GM13976 (cell line): ENCODE results near the gene STEAP2.

Experiments used
- DNase-seq: peaks from one replicate; pipeline ENCODE4 v3.0.0; 2012; ENCODE audit warnings: low spot score
- CTCF ChIP-seq: IDR thresholded peaks from 2 replicates; pipeline ENCODE4 v1.5.1; 2012; ENCODE audit warnings: borderline replicate concordance, mild to moderate bottlenecking; ENCODE audit not compliant: insufficient read depth; ENCODE audit errors: extremely low read depth, missing control alignments, control extremely low read depth
- in situ Hi-C: fragments of 300-500 bp; cut with MboI; formaldehyde crosslinking; loops from one replicate; pipeline ENCODE4 v1.12.0; 2022; ENCODE audit warnings: low sequenced_read_pairs, mixed read lengths, inconsistent platforms; ENCODE audit not compliant: unreplicated experiment

STEAP2 gene

GRCh38 chr7:90261441-90261840, 49.9 kb downstream of the STEAP2 start:
- in situ Hi-C loops = loop anchor here (10.0 kb wide), 1 partner anchor 107 kb away; the partner anchor contains the start of gene STEAP1
- TF ChIP-seq CTCF = no peak
- no peak for DNase-seq

GRCh38 chr7:90262438-90262837, 50.9 kb downstream of the STEAP2 start:
- TF ChIP-seq CTCF = peak; percentile 5
- peak; percentile 43 for DNase-seq
- in situ Hi-C loops = loop anchor here (10.0 kb wide), 1 partner anchor 108 kb away; the partner anchor contains the start of gene STEAP1

GRCh38 chr7:90266808-90267207, 55.3 kb downstream of the STEAP2 start:
- in situ Hi-C loops = loop anchor here (10.0 kb wide), 1 partner anchor 112 kb away; the partner anchor contains the start of gene STEAP1
- no peak for TF ChIP-seq CTCF
- DNase-seq = no peak

- no peak for TF ChIP-seq CTCF
- DNase-seq = no peak
- in situ Hi-C loops = loop anchor here (10.0 kb wide), 1 partner anchor 113 kb away; the partner anchor contains the start of gene STEAP1
Measured at GRCh38 chr7:90267263-90267858, 55.8 kb downstream of the STEAP2 start.

GRCh38 chr7:90269163-90269562, 57.6 kb downstream of the STEAP2 start:
- no peak for TF ChIP-seq CTCF
- DNase-seq = no peak
- in situ Hi-C loops = loop anchor here (10.0 kb wide), 1 partner anchor 114 kb away; the partner anchor contains the start of gene STEAP1

GRCh38 chr7:90270431-90271178, 59.1 kb downstream of the STEAP2 start:
- DNase-seq = no peak
- no peak for TF ChIP-seq CTCF
- in situ Hi-C loops = no loop called here
